ENCODE data around the gene POLG. TPM values are rescaled to one million over a fixed set of nuclear protein-coding genes. Genes with fewer than 3 reads are reported as not detected.

The POLG gene
- total RNA-seq, 1 donor from 2014 or later = 56.6 TPM

- peaks cover 5% of the 10 kb centered on the region for H3K27me3 ChIP-seq
- H3K4me1 ChIP-seq = no peaks in the 10 kb centered on the region
- no peaks in the 10 kb centered on the region for H3K36me3 ChIP-seq
- H3K27ac ChIP-seq = no peak overlapping the region
- DNase-seq (peak; percentile 81), ATAC-seq (peak; percentile 86)
- no peaks in the 10 kb centered on the region for H3K9me3 ChIP-seq
- TF ChIP-seq, protein P1, sequence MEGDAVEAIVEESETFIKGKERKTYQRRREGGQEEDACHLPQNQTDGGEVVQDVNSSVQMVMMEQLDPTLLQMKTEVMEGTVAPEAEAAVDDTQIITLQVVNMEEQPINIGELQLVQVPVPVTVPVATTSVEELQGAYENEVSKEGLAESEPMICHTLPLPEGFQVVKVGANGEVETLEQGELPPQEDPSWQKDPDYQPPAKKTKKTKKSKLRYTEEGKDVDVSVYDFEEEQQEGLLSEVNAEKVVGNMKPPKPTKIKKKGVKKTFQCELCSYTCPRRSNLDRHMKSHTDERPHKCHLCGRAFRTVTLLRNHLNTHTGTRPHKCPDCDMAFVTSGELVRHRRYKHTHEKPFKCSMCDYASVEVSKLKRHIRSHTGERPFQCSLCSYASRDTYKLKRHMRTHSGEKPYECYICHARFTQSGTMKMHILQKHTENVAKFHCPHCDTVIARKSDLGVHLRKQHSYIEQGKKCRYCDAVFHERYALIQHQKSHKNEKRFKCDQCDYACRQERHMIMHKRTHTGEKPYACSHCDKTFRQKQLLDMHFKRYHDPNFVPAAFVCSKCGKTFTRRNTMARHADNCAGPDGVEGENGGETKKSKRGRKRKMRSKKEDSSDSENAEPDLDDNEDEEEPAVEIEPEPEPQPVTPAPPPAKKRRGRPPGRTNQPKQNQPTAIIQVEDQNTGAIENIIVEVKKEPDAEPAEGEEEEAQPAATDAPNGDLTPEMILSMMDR (IDR thresholded peaks at IDR 0.05) = no peak
- no peak overlapping the region for H3K4me3 ChIP-seq
- intact Hi-C loops (cut with DNase I) = no loop called here
These were observed 6.8 kb upstream of the POLG start for GRCh38 chr15:89341316-89342005.

GRCh38 chr15:89340573-89340972, 5.9 kb upstream of the POLG start:
- TF ChIP-seq, protein P1 (IDR thresholded peaks at IDR 0.05) = no peak
- intact Hi-C loops (cut with DNase I) = no loop called here
- Histone ChIP-seq H3K4me3 (no peak overlapping the region), H3K27ac (no peak overlapping the region), H3K4me1 (peaks cover 3% of the 10 kb centered on the region), H3K27me3 (no peaks in the 10 kb centered on the region), H3K36me3 (no peaks in the 10 kb centered on the region), H3K9me3 (no peaks in the 10 kb centered on the region)
- DNase-seq = no peak
- no peak for ATAC-seq

DNA sequence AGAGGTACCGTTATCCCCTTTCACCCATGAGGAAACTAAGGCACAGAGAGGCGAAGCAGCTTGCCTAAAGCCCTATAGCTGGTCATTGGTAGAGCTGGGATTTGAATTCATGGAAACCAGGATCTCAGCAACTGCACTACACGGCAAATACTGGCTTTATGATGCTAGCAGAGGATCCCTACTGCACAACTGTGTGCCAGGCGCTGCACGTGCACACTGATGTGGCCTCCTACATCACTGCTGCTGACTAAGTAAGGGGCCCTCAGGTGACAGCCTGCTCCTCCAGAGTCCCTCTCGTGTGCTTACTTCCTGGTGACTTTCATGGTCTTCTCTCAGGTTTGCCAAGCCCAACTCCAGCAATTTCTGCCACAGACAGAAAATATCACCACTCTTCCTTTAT, 3.4 kb upstream of the POLG start:
- Histone ChIP-seq H3K9me3 (no peaks in the 10 kb centered on the region), H3K36me3 (peaks cover 4% of the 10 kb centered on the region), H3K4me3 (no peak overlapping the region), H3K27ac (no peak overlapping the region), H3K4me1 (peaks cover 16% of the 10 kb centered on the region), H3K27me3 (no peaks in the 10 kb centered on the region)
- TF ChIP-seq, protein P1 (IDR thresholded peaks at IDR 0.05) = no peak
- intact Hi-C loops (cut with DNase I) = no loop called here
- ATAC-seq (no peak), DNase-seq (no peak)

GRCh38 chr15:89335298-89336041, 846 bp upstream of the POLG start:
- Histone ChIP-seq H3K4me3 (peak overlapping the region; percentile 85), H3K36me3 (peaks cover 29% of the 10 kb centered on the region), H3K4me1 (peaks cover 40% of the 10 kb centered on the region), H3K27me3 (no peaks in the 10 kb centered on the region), H3K9me3 (no peaks in the 10 kb centered on the region), H3K27ac (peak overlapping the region; percentile 49)
- DNase-seq (no peak), ATAC-seq (no peak)
- intact Hi-C loops (cut with DNase I) = no loop called here
- TF ChIP-seq, protein P1 (IDR thresholded peaks at IDR 0.05) = no peak

GRCh38 chr15:89333959-89334509, 590 bp downstream of the POLG start:
- Histone ChIP-seq H3K4me1 (peaks cover 45% of the 10 kb centered on the region), H3K27me3 (no peaks in the 10 kb centered on the region), H3K9me3 (no peaks in the 10 kb centered on the region), H3K36me3 (peaks cover 44% of the 10 kb centered on the region), H3K27ac (peak overlapping the region; percentile 94), H3K4me3 (peak overlapping the region; percentile 85)
- ATAC-seq (no peak), DNase-seq (no peak)
- TF ChIP-seq, protein P1 (IDR thresholded peaks at IDR 0.05) = no peak
- intact Hi-C loops (cut with DNase I) = no loop called here

All from upper lobe of right lung (tissue), 1 donor.